ENCODE results near the gene FCAMR.
A peak's percentile ranks its signal among the peaks of the same experiment; 100 is the strongest.
"Not testable (repeated sequence)": the region's sequence is repeated elsewhere in the genome, so short reads cannot be mapped to it uniquely, and the experiment has no call there.

The FCAMR gene

GRCh38 chr1:206932177-206932576 is 38.1 kb downstream of the FCAMR start:
- no peak for DNase-seq (ENCODE audit: low read depth in 3 of 3)

GRCh38 chr1:206931709-206932108 is 38.6 kb downstream of the FCAMR start:
- DNase-seq (ENCODE audit: low read depth in 3 of 3): no peak

DNA sequence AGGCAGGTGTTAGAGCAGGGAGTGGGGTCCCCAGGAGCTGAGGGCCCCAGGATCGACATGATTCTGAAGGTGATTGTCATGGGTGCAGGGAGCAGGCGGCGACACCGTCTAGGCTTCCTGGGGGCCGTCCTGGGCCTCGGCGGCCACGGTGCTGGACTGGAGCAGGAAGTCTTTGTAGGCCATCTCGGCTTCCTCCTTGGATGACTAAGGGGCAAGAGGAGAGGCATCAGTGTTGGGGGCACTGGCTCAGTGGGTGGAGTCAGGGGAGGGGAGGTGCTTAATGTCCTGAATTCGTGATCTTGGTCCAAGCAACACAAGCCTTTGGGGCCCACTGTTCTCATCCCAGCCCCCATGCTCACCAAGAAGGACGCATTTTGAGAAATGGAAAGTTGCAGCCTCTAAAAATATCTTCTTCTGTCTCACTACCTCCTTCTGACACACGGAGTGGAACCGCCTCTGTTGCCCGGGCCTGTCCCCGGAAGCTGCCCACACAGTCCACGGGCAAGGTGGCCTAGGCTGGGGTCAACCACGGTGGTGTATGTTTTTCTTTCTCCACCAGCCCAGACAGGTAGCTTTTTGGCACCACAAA is 40.0 kb downstream of the FCAMR start:
- DNase-seq (ENCODE audit: low read depth in 3 of 3): peak in 1 of 3 experiments; percentile 54

DNA sequence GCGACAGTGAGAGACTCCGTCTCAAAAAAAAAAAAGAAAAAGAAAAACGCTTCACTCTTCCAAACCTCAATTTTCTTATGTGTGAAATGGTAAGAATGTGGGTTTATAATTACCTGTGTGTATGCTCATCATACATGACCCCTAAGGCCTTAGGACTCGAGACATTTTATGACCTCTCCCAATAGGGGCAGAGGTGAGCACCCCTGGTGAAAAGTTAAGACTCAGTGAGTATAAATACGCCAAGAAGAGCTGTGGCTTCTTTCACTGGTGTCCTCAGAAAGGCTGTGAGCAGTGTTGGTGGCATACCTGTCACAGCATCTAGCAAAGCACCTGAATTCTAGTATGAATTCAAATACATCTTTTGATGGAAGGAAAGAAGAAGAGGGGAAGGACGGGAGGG is 40.7 kb downstream of the FCAMR start:
- DNase-seq (ENCODE audit: low read depth in 3 of 3): no peak

DNA sequence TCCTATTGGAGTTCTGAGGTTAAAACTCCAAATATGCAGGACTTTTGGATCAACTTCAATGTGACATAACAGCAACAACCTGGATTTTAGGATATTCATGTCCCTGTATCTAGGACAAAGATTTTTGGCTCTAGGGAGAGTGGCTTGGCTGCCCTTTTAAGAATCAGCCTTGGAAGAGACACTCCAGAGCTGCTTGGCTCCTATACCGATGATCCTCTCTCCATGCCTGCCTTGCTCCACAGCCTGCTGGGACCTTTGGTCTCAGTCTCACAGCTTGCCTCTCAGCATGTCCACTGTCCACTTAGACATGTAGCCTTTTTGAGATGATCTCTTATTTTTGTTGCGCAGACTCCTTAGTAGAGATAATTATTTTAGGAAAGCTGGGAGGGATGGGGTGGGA is 44.0 kb downstream of the FCAMR start:
- DNase-seq (ENCODE audit: low read depth in 3 of 3): no peak

- DNase-seq (ENCODE audit: low read depth in 3 of 3): peak in 1 of 3 experiments; percentile 56
These were observed 45.0 kb downstream of the FCAMR start for GRCh38 chr1:206925106-206925736.

DNA sequence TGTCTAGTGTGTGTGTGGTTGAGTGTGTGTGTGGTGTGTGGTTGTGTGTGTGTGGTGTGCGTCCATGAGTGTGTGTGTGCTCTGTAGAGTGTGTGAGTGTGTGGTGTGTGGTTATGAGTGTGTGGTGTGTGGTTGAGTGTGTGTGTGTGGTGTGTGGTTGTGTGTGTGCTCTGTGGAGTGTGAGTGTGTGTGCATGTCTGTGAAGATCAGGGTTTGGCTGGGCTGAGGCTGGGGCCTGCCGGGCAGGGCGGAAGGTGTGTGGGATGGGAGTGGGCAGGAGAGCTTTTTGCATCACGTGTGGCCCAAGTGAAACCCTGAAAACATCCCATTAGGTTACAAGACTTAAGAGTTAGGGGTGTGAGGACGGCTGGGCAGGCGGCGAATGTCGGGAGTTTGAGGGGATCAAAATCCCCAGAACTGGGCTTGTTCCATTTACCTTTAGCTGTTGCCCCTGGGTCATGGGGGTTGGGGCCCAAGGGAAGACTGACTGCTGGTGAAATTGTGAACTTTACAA is 45.6 kb downstream of the FCAMR start:
- no peak for DNase-seq (ENCODE audit: low read depth in 3 of 3)

- DNase-seq (ENCODE audit: low read depth in 3 of 3): not testable (repeated sequence)
These were observed 46.2 kb downstream of the FCAMR start for GRCh38 chr1:206923961-206924557.

DNA sequence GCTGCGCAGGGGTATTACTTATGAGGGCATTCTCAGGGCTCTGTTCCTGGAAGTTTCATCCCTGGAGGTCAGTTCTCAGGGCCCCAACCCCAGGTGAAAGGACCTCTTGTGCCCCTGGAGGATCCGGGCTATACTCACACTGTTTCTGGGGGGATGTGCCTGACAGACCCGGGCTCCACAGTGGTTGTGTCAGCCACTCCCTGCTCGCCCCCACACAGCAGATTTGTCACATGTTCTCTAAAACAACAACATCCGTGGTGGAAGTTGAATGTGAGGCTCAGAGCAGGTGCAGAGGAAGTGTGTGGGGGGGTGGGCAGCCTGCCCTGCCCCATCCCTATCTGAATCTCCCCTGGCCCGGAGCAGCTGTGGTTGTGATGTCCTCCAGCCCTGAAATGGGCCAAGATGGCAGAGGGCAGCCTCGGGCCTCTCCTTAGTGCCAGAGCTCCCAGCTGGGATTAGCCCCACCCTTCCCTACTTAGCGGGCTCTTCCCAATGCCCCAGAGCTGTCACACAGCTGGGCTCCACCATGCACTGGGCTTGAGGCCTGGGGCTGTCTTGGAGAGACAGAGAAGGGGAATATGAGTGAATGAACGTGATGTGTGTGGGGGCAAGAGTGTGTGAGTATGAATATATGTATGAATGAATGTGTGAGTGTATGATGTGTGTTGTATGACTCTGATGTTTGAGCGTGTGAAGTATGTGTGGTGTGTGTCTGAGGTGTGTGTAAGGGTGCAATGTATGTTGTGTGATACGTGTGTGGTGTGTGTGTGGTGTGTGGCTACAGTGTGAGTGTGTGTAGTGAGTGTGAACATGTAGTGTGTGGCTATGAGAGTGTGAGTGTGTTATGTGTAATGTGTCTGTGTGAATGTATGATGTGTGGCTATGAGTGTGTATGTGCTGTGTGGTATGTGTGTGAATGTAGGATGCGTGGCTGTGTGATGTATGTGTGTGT is 47.0 kb downstream of the FCAMR start:
- DNase-seq (ENCODE audit: low read depth in 3 of 3): peak; percentile 51 to 59 (median 53)

GRCh38 chr1:206922524-206922923 is 47.7 kb downstream of the FCAMR start:
- no peak for DNase-seq (ENCODE audit: low read depth in 3 of 3)

- DNase-seq (ENCODE audit: low read depth in 3 of 3): no peak
These were observed 48.4 kb downstream of the FCAMR start, which contains the start of gene FCMR for GRCh38 chr1:206921772-206922265. Gene FCMR (minus strand): TSS chr1:206921941. CDS start chr1:206921854, 87 bp downstream.

GRCh38 chr1:206918076-206918475 is 52.2 kb downstream of the FCAMR start:
- no peak for DNase-seq (ENCODE audit: low read depth in 3 of 3)

DNA sequence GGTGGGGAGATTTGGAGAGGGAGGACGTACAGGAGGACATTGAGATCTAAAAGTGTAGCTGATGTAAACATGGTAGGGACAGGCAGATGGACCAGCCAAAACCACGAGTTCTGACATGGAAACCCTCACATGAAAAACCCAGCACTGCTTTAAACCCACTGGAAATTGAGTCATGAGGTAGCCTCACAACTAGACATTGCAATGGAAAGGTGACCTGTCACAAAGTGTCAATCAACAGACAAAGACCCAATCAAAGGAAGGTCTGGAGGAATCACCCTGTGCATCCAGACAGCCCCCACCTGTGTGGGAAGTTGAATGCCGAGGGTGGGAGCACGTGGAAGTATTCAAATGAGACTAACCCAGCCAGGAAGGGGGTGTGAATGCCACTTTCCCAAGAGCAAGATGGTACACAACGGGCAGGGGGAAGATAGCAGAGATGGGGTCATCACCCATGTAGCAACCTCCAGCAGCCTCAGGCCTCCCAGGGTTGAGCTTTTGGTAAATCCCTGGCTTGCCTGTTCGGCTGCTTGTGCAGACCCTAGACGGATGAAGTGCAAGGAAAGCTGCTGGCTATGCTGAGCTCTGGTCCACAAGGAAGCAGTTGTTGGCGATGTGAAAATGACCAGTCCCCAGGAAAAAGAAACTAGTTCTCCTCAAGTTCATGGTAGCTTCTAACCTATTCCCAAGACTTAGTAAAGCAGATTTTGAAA is 54.1 kb downstream of the FCAMR start:
- no peak for DNase-seq (ENCODE audit: low read depth in 3 of 3)

DNA sequence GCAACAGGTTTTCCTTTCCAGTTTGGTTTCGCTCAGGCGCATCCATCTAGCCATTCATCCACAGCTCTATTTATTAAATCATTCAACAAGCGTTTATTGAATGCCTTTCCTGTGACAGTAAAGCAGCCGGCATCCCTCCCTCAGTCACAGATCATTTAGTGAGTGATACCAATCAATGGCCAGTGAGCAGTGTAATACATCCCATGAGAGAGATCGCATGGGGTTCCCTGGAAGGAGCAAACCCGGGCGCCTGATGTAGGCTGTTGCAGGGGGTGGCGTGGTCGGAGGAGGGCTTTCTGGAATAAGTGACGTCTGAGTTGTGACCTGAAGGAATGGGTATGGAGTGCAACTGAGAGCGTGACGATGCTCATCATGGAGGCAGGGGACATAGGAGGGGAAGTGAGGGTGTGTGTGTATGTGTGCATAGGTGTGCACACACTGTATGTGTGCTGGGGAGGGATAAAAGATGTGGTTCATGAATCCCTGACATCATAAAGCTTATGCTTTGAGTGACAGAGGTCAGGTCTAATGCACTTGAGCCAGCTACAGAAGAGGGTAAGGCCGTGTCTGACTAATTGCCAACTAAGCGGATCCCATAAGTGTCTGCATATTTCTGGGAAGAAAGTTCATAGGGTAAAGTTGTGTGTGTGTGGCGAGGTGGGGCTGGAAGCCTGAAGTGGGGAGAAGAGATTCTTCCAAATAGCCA is 55.1 kb downstream of the FCAMR start:
- no peak for DNase-seq (ENCODE audit: low read depth in 3 of 3)

- no peak for DNase-seq (ENCODE audit: low read depth in 3 of 3)
These were observed 56.3 kb downstream of the FCAMR start for GRCh38 chr1:206913766-206914537.

- peak in 2 of 3 experiments; percentile 58 to 61 for DNase-seq (ENCODE audit: low read depth in 3 of 3)
These were observed 57.7 kb downstream of the FCAMR start for GRCh38 chr1:206912445-206913095.

DNA sequence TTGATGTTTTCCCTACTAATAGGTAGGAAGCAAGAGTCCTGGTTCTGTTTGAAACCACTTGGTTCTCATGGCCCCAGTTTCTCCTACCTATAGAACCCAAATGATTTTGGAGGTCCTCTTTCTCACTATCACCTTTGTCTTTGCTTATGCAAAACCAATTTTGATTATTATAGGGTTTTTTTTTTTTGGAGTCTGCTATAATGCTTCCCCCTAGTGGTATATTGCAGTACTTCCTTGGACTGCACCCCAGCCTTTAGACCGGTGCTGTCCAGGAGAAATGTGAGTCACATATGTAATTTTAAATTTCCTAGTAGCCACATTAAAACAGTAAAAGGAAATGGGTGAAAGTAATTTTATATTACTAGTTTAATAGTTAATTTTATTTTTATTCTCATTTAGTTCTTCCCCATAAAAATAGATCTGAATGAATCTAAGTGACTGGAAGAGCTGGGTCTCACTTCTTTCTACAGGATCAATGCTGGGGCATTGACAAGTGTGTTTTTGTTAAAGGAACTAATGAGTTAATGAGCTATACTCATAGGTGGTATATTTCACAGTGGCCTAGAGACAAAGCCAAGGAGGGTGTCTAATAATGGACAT is 59.1 kb downstream of the FCAMR start:
- no peak for DNase-seq (ENCODE audit: low read depth in 3 of 3)

DNA sequence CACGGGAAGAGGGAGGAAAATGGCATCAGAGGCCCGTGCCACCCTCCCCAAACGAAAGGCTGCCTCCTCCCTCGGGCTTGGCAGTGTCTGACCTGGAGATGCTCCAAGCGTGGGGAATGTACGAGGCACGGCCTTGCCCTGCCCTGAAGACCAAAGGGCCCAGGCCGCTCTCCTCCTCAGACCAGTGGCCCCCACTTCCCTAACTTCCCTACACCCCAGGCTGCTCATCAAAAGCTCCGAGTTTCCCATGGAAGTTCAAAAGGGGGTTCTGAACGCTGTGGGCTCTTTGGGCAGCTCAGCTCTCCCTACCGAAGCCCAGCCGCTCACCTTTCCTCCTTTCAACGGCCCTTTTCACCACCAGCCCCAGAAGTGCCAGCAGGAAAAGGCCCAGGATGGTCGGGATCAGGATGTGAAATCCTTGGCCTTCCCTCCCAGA is 60.4 kb downstream of the FCAMR start:
- no peak for DNase-seq (ENCODE audit: low read depth in 3 of 3)
